Stimulated activated effector memory CD8-positive, alpha-beta T cell treated with anti-CD3 and anti-CD28 coated beads, Interleukin-12 subunit alpha, Interleukin-12 subunit beta, amount 100 ng/mL, for 72 hours (primary cell): ENCODE results near the gene ADAP1.
"Not testable (repeated sequence)": the region's sequence is repeated elsewhere in the genome, so short reads cannot be mapped to it uniquely, and the experiment has no call there.

Experiments
- ATAC-seq: fragments of 150-1000 bp; cut with Tn5 transposase; 2 replicates; pipeline ENCODE4 v1.10.0; 2021
- DNase-seq, 2 donors: peaks; one replicate each; pipeline ENCODE4 v3.0.0; 2021 to 2022; ENCODE audit warnings: low spot score in 2 of 2
- H3K27ac Mint-ChIP-seq: one replicate; pipeline ENCODE4 v1.8.0; 2022; ENCODE audit warnings: mild to moderate bottlenecking, mixed read lengths
- H3K36me3 Mint-ChIP-seq: one replicate; pipeline ENCODE4 v1.8.0; 2022; ENCODE audit warnings: mild to moderate bottlenecking, mixed read lengths
- H3K4me1 Mint-ChIP-seq: one replicate; pipeline ENCODE4 v1.8.0; 2022; ENCODE audit warnings: mixed read lengths
- H3K4me3 Mint-ChIP-seq: one replicate; pipeline ENCODE4 v1.8.0; 2022; ENCODE audit warnings: mild to moderate bottlenecking, mixed read lengths
- H3K9me3 Mint-ChIP-seq: one replicate; pipeline ENCODE4 v1.8.0; 2022; ENCODE audit warnings: mixed read lengths

The ADAP1 gene

GRCh38 chr7:969403-969802 is 14.9 kb upstream of the ADAP1 start:
- Mint-ChIP-seq H3K9me3 (no peaks in the 10 kb centered on the region), H3K4me1 (peaks cover 27% of the 10 kb centered on the region), H3K4me3 (no peak overlapping the region), H3K27ac (no peak overlapping the region), H3K36me3 (peaks cover 90% of the 10 kb centered on the region)
- DNase-seq (no peak), ATAC-seq (no peak)

GRCh38 chr7:968205-969105 is 14.0 kb upstream of the ADAP1 start:
- H3K36me3 Mint-ChIP-seq = peaks cover 81% of the 10 kb centered on the region
- no peak overlapping the region for H3K27ac Mint-ChIP-seq
- ATAC-seq = no peak
- H3K4me3 Mint-ChIP-seq = no peak overlapping the region
- H3K9me3 Mint-ChIP-seq = no peaks in the 10 kb centered on the region
- H3K4me1 Mint-ChIP-seq = peaks cover 31% of the 10 kb centered on the region
- DNase-seq = no peak

- DNase-seq (no peak), ATAC-seq (no peak)
- peaks cover 33% of the 10 kb centered on the region for H3K4me1 Mint-ChIP-seq
- no peak overlapping the region for H3K4me3 Mint-ChIP-seq
- H3K9me3 Mint-ChIP-seq = no peaks in the 10 kb centered on the region
- H3K27ac Mint-ChIP-seq = no peak overlapping the region
- H3K36me3 Mint-ChIP-seq = peaks cover 72% of the 10 kb centered on the region
Measured at GRCh38 chr7:967361-968082, 13.0 kb upstream of the ADAP1 start.

GRCh38 chr7:966291-967069 is 12.0 kb upstream of the ADAP1 start:
- Mint-ChIP-seq H3K9me3 (no peaks in the 10 kb centered on the region), H3K4me1 (peaks cover 27% of the 10 kb centered on the region), H3K4me3 (no peak overlapping the region), H3K27ac (peak overlapping the region; percentile 20), H3K36me3 (peaks cover 62% of the 10 kb centered on the region)
- ATAC-seq (no peak), DNase-seq (no peak)

- no peak for ATAC-seq
- H3K9me3 Mint-ChIP-seq = no peaks in the 10 kb centered on the region
- no peak overlapping the region for H3K4me3 Mint-ChIP-seq
- H3K4me1 Mint-ChIP-seq = peaks cover 20% of the 10 kb centered on the region
- peaks cover 43% of the 10 kb centered on the region for H3K36me3 Mint-ChIP-seq
- DNase-seq = no peak
- no peak overlapping the region for H3K27ac Mint-ChIP-seq
Measured at GRCh38 chr7:964401-965231, 10.1 kb upstream of the ADAP1 start.

DNA sequence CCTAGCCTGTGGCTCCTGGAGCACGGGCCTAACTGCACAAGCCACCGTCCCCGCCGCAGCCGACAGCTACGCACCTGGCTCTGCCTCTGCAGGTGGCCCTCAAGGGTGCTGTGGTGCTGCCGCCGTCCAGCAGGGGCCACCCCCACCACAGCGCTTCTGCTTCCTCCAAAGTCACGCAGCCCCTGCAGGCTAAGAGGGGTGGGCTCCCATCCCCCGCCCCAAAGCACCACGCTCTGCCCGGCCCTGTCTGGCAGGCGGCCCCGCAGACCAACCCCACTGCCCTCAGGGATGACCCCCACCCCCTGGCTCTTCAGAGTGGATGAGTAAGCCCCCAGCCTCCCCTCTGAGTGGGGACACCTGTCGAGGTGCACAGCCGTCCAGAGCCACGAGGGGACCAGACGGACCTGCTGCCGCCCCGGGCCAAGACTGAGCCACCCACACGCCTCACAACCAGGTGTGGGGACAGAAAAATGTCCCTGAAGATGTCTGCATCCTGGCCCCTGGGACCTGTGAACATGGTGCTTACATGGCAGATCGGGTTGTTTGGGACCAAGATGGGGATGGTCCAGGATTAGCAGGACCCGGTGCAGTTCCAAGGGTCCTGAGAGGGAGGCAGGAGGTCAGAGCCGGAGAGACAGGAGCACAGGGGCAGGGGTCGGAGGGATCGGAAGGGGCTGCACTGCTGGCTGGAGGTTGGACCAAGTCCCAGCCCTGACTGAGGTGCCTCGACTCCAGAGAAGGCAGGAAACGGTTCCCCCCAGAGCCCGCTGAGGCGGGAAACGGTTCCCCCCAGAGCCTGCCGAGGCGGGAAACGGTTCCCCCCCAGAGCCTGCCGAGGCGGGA is 9.0 kb upstream of the ADAP1 start:
- H3K36me3 Mint-ChIP-seq = peaks cover 31% of the 10 kb centered on the region
- DNase-seq (no peak), ATAC-seq (peak; percentile 11)
- H3K4me3 Mint-ChIP-seq = no peak overlapping the region
- H3K4me1 Mint-ChIP-seq = peaks cover 20% of the 10 kb centered on the region
- no peak overlapping the region for H3K27ac Mint-ChIP-seq
- H3K9me3 Mint-ChIP-seq = no peaks in the 10 kb centered on the region

- DNase-seq = no peak
- Mint-ChIP-seq H3K27ac (no peak overlapping the region), H3K36me3 (peaks cover 22% of the 10 kb centered on the region), H3K4me3 (no peak overlapping the region), H3K4me1 (peaks cover 14% of the 10 kb centered on the region), H3K9me3 (no peaks in the 10 kb centered on the region)
- ATAC-seq = no peak
Measured at GRCh38 chr7:962401-963081, 8.1 kb upstream of the ADAP1 start.

- DNase-seq = no peak
- Mint-ChIP-seq H3K36me3 (peaks cover 15% of the 10 kb centered on the region), H3K9me3 (no peaks in the 10 kb centered on the region), H3K4me3 (no peak overlapping the region), H3K4me1 (peaks cover 13% of the 10 kb centered on the region), H3K27ac (no peak overlapping the region)
- no peak for ATAC-seq
Measured at GRCh38 chr7:961546-962400, 7.3 kb upstream of the ADAP1 start.

GRCh38 chr7:960972-961371 is 6.5 kb upstream of the ADAP1 start:
- H3K27ac Mint-ChIP-seq, DNase-seq, H3K4me3 Mint-ChIP-seq, H3K36me3 Mint-ChIP-seq, ATAC-seq, H3K9me3 Mint-ChIP-seq, H3K4me1 Mint-ChIP-seq: not testable (repeated sequence)

- H3K4me1 Mint-ChIP-seq = peaks cover 6% of the 10 kb centered on the region
- no peaks in the 10 kb centered on the region for H3K9me3 Mint-ChIP-seq
- H3K36me3 Mint-ChIP-seq = peaks cover 4% of the 10 kb centered on the region
- no peak overlapping the region for H3K27ac Mint-ChIP-seq
- no peak overlapping the region for H3K4me3 Mint-ChIP-seq
- no peak for DNase-seq
- ATAC-seq = peak; percentile 51
Measured at GRCh38 chr7:960269-960871, 5.9 kb upstream of the ADAP1 start.

DNA sequence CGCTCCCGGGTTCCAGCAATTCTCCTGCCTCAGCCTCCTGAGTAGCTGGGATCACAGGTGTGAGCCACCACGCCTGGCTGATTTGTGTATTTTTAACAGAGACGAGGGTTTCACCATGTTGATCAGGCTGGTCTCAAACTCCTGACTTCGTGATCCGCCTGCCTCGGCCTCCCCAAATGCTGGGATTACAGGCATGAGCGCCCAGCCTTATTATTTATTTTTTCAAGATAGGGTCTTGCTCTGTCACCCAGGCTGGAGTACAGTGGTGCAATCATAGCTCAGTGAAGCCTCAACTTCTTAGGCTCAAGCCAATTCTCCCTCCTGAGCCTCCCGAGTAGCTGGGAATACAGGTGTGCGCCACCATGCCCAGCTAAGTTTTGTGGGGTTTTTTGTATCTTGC is 5.3 kb upstream of the ADAP1 start:
- H3K4me3 Mint-ChIP-seq, ATAC-seq, H3K27ac Mint-ChIP-seq: not testable (repeated sequence)

GRCh38 chr7:959271-959670 is 4.8 kb upstream of the ADAP1 start:
- Mint-ChIP-seq H3K9me3 (no peaks in the 10 kb centered on the region), H3K4me3 (no peak overlapping the region), H3K36me3 (no peaks in the 10 kb centered on the region), H3K27ac (no peak overlapping the region), H3K4me1 (peaks cover 10% of the 10 kb centered on the region)
- ATAC-seq (no peak), DNase-seq (no peak)

More for the DNA sequence above, 5.3 kb upstream of the ADAP1 start:
- not testable (repeated sequence) for H3K36me3 Mint-ChIP-seq, H3K9me3 Mint-ChIP-seq, DNase-seq
- H3K4me1 Mint-ChIP-seq = peaks cover 10% of the 10 kb centered on the region
